HG02678 (cell line): ENCODE results near the gene ASIC5.
"Not testable (repeated sequence)": the region's sequence is repeated elsewhere in the genome, so short reads cannot be mapped to it uniquely, and the experiment has no call there.

Experiments
- ATAC-seq: cut with Tn5 transposase; IDR thresholded peaks from one replicate; pipeline ENCODE4 v1.9.1; 2021; ENCODE audit warnings: mild to moderate bottlenecking, moderate library complexity; ENCODE audit not compliant: unreplicated experiment

ASIC5 gene, protein sequence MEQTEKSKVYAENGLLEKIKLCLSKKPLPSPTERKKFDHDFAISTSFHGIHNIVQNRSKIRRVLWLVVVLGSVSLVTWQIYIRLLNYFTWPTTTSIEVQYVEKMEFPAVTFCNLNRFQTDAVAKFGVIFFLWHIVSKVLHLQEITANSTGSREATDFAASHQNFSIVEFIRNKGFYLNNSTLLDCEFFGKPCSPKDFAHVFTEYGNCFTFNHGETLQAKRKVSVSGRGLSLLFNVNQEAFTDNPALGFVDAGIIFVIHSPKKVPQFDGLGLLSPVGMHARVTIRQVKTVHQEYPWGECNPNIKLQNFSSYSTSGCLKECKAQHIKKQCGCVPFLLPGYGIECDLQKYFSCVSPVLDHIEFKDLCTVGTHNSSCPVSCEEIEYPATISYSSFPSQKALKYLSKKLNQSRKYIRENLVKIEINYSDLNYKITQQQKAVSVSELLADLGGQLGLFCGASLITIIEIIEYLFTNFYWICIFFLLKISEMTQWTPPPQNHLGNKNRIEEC

DNA sequence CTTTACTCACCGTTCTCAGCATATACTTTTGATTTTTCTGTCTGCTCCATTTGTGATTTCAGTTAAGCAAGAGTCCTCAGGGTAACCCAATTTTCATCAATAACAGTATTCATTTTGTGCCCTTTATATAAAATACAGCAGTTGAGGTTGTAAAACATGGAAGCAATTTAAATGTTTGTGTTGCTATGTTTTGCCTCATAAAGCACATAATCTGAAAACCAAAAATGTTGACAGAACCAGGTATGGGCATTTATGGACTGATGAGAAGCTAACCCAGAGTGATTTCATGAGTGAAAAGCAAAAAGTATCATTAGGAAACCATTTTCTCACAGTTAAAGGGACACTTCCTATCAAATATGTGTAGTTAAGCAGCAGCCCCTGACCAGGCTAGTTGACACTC is at the start of gene ASIC5:
ASIC5 (minus strand) TSS at position 101 of the 400 bp plus-strand sequence; CDS start at position 50, 51 bp downstream.
- no peak for ATAC-seq

DNA sequence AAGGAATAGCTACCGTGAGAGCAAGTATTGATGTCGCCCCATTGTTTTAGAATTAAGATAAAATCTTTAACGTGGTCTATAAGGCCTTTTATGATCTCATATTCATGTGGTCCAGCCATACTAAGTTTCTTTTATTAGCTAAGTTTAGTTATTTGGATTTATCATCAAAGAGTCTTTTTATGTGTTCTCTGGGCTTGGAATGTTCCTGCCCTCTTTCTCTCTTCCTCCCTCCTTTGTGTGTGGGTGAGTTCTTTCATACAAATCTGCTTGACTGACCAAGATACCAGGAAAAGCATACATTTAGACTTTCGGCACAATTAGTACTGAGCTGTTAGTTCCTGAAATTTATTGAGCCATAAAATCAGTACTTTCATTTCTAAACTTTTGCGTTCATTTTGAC is 48.7 kb upstream of the ASIC5 start:
- ATAC-seq = no peak

DNA sequence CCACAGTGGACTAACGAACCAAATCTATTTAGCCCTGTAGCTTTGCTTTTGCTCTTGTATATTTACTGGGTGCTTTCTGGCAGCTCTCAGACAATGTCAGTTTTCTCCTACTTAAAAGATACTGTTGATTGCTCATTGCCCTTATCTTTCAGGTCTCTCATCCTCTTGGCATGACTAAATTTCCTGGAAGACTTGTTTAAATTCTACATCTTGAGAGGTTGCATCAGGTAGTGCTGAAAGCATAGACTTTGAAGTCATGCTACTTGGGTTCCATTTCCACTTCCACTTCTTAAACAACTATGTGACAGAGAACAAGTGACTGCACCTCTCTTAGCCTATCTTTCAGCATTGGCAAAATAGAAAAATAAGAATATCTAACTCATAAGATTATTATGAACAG is 45.8 kb upstream of the ASIC5 start:
- ATAC-seq = no peak

DNA sequence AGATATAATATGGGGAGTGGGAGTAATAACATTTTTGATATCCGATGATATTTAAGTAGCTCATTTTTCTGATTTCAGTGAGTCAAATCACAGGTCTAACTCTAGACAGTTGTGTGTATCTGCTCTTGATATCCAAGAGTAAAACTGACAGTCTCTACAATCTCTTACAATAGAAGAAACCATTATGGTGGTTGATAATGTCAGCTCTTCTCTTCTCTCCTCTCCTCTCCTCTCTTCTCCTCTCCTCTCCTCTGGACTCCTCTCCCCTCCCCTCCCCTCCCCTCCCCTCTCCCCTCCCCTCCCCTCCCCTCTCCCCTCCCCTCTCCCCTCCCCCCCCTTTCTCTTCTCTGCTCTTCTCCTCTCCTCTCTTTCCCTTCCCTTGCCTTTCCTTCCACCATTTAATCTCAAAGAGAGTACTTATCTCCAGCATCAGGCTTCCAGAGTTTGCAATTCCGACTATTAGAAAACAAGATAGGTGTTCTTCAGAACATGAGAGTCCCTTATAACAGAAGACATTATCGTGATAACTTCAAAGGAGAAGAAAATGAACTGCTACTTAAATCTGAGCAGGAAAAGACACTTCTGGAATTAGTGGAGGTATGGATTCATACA is 43.6 kb upstream of the ASIC5 start:
- ATAC-seq = no peak

DNA sequence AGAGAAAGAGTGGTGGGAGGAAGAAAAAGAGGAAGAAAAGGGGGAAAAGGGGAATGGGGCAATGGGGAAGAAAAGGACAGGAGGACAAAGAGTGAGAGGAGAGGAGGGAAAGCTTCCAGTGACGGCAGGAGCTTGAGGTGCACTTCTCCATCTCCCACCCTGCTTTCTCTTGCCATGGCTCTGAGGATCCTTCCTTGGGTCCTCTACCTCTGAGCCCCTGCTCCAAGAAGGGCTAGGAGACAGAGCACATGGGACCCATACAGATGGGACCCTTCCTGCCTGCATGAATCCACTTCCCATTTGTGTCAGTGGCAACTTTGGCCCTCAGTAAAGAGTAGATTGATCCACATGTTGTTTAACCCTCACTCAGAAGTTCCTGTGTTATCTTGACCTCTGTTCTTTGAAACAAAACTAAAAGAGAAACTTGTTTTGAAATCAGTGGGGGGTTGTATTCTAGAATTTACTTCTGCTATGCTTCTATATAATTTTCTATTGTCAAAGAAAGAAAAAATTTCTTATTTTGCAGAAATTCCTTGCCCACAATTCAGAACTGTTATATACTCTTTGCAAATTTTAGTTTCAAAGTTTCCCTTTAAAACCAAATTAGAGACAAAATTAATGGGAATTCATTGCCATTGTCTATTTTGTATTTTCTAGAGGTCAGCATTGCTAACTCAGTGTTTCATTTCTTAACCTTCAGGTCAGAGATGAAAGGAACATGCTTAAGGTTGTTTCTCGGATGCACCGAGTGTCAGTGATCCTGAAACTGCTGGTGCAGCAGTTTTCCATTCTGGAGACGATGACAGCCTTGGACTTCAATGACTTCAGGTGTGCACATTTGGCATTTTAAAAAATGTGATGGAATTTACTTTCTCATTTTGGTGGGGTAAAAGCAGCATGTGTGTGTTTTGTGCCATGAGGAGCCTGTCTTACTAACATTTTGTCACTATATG is 42.4 kb upstream of the ASIC5 start:
- ATAC-seq = peak; percentile 82

DNA sequence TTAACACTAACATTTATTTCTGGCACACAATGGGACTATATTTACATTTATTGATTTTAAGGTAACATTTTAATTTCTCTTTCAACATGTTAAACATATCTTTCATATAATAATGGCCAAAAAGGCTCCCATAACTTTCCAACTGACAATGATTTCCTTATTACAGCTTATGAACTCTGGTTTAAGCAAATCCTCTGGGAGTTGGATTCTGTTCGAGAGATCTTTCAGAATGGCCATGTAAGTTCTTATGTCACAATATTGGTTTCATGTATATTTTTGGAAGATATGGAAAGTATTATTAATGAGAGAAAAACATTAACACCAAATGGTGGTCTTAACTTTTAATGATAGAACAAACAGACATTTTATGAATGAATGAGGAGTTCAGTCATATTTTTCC is 41.5 kb upstream of the ASIC5 start:
- ATAC-seq = no peak

DNA sequence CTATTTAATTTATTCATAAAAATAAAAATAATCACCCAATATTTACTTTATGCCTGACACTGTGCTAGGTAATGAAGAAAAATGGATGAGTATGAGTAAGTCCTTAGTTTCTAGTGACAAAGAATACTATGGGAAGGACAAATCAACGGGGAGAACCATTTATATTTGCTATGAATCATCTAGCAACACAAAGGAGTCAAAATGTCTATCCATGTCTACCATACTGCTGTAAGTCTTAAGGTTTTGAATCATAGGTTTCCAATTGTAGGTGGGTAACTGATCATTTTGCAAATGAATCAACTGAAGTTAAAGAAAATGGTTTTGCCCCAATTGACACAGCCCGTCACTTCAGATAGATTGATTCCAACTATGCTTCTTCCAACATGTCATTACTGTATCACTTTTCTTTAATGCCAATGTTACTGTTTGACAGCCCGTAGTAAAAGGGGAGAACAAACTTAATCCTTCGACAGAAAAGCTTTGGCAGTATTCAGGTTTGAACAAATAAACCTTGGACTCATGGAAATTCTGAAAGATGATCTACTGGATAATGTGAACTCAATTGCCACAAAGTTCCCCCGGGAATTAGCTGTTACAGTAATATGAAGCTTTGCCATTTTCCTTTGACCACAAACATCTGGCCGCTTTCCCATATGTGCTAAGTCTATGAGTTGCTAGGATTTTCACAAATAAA is 40.6 kb upstream of the ASIC5 start:
- ATAC-seq = no peak

DNA sequence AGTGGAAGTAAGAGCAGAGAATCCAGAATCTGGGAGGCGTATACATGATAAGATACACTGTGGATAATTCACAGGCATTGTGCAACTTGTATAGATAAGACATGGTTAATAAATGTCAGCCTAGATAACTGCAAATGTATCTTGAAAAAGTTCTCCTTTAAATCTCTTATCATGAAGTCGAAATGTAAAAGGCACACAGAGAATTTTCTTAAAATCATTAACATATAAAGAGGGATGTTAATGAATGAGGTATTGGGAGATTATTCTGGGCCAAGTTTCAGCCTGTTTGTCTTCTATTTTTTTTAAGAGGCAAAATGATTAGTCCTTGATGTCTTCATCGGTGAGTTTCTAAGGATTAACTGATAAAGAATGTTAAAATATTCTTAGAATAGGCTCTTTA is 38.3 kb upstream of the ASIC5 start:
- no peak for ATAC-seq

DNA sequence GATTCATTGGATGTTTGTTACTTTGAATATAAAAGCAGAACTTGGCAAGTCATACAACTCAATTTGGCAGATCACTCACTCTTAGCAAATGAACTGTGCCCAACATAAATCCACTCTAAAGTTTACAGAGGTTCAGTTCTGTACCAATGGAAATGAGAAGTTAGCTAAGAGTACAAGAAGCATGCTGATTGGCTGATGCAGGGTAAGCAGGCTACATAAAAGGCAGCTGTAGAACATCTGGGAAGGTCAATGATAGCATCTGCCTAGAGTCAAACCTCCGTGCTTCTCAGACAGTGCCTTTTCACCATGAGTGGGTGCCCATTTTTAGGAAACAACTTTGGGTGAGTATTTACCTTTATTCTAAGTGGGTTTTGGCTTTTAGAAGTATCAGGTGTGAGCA is 37.4 kb upstream of the ASIC5 start, which contains the start of gene TDO2:
TDO2 (plus strand) TSS at position 244 of the 400 bp plus-strand sequence; CDS start at position 307, 63 bp downstream.
- ATAC-seq = no peak

DNA sequence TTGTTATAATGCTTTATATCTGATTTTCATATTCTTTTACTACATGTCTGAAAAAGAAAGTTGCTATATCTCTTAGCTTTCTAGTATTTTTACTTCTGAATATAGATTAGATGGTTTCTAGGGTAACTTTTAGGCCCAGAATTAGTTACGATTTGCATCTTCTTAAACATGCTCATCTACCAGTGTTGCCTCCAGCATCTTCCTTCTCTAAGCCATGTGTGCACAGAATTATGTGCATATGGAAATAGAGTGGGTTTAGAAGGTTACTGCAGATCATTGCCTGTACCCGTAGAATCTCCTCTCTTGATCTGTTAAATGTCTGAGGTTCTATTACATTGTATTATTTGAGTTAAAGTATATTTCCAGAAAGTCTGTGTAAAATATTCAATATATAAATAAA is 34.9 kb upstream of the ASIC5 start:
- ATAC-seq = no peak

DNA sequence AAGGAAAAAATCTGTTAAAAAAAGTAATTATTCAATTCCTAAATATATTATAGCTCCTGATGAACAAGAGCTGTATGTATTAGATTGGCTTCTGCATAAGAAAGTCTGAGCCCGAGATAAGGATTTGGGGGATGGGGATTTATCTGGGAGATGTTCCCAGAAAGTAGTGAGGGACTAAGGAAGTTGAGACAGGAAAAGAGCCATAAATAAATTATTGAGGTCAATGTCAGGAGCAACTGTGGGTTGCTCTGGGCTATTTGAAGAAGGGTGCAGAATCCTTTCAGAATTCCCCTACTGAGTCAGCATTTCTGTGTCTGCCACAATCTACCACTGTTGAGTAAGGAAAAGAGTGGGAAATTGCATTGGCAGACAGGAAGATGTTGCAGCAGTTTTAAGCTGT is 34.3 kb upstream of the ASIC5 start:
- ATAC-seq = no peak

DNA sequence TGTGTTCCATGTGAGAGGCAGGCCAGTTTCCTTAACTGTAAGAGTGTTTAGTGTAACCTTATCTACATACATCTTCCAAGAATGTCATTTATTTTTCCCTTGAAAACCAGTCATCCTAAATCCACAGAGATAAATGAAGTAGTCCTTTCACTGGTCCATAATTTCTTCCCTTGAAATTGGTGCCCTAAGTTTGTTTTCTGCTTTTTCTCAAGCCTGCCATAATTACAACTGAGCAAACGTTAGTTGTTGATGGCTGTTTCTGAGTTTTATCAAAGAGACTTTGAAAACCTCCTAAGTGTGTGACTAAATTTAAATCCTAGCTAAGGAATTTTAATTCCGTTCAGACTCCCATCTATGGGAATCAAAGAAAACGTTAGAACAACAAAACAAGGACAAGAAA is 33.8 kb upstream of the ASIC5 start:
- no peak for ATAC-seq

DNA sequence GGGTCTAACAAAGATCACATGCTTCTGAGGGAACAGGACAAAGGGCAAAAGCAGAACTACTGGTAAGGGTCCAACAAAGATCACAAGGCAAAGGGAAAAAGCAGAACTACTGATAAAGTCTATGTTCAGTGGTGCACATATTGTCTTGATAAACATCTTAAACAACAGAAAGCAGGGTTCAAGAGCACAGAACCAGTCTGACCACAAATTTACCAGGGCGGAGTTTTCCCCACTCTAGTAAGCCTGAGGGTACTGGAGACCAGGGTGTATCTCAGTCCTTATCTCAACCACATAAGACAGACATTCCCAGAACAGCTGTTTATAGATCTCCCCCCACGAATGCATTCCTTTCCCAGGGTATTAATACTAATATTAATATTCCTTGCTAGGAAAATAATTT is 32.3 kb upstream of the ASIC5 start:
- ATAC-seq = not testable (repeated sequence)

DNA sequence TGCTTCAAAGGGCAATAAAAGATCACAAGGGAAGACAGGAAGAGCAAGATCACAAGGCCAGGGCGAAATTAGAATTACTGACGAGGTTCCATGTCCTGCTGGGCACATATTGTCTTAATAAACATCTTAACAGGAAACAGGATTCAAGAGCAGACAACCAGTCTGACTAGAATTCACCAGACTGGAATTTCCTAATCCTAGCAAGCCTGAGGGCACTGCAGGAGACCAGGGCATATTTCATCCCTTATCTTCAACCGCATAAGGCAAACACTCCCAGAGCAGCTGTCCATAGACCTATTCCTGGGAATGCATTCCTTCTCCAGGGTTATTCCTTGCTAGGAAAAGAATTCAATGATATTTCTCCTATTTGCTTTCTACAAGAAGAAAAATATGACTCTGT is 25.0 kb upstream of the ASIC5 start:
- ATAC-seq = no peak

DNA sequence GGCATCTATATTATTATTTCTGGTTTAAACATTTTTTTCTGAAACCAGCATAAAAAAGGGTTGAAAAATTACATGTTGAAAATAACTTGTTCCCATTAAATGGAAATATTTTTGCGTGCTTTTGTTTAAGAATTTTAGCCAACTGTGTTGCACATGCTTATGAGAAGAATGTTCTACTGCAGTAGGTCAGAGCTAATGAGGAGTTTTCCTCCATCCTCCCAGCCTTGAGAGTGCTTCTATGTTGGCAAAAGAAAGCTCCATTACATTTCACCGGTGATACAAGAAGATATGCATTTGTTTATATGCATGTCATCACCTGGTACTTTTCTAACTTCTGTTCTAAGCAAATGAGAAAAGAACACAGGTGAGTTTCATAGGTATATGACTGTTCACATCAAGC is 23.9 kb upstream of the ASIC5 start:
- ATAC-seq = no peak

DNA sequence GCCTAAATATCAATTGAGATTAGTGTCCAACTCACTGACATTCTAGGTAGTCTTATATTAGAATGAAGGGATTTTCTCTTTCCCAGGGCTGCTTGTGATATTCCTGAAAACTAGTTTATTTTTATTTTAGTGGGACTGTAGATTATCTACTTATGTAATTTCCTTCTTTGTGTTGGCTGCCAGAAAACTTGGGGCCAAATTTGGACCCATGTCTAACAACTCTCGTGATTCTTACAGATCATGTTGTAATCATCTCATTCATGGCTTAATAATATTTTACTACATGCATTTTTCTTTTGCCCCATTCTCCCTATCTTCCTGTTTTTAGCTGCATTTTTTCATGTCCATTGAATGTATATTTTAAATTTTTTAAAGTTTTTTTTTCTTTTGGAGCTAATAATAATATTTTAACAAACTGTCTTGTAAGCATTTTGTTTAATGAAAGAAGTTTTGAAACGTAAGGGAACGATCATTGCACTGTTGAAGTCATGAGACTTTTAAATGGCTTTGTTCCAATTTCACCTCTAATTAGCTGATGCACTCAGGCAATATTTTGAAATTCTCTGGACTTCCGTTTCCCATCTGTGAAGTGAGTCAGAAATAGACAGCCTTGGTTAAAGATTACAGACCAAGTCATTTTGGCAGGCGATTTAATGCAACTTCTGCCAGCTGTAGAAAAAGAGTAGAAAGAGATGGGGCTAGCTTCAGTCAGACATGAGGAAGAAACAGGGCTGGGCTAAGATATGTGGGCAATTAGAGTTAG is 23.1 kb upstream of the ASIC5 start:
- ATAC-seq = peak; percentile 97

DNA sequence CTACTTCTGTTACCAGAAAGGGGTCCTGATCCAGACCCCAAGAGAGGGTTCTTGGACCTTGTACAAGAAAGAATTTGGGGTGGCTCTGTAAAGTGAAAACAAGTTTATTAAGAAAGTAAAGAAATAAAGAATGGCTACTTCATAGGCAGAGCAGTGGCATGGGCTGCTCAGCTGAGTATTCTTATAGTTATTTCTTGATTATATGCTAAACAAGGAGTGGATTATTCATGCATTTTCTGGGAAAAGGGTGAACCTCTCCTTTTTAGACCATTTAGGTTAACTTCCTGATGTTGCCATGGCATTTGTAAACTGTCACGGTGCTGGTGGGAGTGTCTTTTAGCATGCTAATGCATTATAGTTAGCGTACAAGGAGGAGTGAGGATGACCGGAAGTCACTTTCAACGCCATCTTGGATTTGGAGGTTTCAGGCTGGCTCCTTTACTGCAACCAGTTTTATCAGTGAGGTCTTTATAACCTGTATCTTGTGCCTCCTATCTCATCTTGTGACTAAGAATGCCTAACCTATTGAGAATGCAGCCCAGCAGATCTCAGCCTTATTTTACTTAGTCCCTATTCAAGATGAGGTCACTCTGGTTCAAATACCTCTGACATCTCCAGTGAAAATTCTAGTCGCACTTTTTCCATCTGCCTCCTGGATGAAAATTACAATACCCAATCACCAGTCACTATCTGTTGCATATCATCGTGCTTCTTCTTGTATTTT is 21.9 kb upstream of the ASIC5 start:
- ATAC-seq = no peak

DNA sequence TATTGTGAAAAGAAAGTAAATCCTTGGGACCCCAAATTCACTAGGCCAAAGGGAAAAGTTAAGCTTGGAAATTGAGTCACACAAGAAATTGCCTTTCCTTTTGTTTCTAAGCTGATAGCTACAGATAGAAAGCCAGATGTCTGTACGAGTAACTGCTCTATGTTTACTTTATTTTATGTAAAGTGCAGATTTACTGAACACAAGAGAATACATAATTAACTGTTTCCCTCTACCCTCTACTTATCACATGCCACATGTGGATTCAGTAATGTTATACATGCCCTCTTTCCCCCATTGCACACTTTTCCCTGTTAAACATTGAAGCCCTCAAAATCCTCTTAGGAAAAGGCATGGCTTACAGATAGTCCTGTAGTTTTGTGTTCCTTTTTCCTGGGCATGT is 21.0 kb upstream of the ASIC5 start:
- no peak for ATAC-seq

DNA sequence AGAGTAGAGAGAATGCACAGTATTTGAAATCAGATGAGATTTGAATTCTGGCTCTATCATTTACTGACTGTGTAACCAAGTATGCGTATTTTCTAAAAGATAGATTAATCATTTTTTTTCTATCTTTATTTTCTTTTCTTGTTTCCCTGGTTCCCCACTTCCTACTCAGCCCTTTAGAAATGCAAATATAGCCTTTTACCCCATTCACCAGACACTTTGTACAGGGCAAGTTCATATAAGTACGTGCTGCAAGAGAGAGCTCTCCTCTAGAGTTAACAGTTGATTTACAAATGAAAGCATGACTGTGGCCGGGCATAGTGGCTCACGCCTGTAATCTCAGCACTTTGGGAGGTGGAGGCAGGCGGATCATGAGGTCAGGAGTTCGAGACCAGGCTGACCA is 19.6 kb upstream of the ASIC5 start:
- no peak for ATAC-seq
